Activated naive CD8-positive, alpha-beta T cell (primary cell): ENCODE data around the gene FUOM.
A peak's percentile ranks its signal among the peaks of the same experiment; 100 is the strongest.

Experiments used
- H3K27ac Mint-ChIP-seq: one replicate; pipeline ENCODE4 v1.8.0; 2021; ENCODE audit warnings: mixed read lengths
- H3K27me3 Mint-ChIP-seq: one replicate; pipeline ENCODE4 v1.8.0; 2021; ENCODE audit warnings: mixed read lengths
- H3K36me3 Mint-ChIP-seq: one replicate; pipeline ENCODE4 v1.8.0; 2021; ENCODE audit warnings: mixed read lengths
- H3K4me1 Mint-ChIP-seq: one replicate; pipeline ENCODE4 v1.8.0; 2021; ENCODE audit warnings: low read depth, mixed read lengths
- H3K4me3 Mint-ChIP-seq: one replicate; pipeline ENCODE4 v1.8.0; 2021; ENCODE audit warnings: mild to moderate bottlenecking, mixed read lengths
- H3K9me3 Mint-ChIP-seq: one replicate; pipeline ENCODE4 v1.8.0; 2021; ENCODE audit warnings: low read depth, mixed read lengths

FUOM gene

DNA sequence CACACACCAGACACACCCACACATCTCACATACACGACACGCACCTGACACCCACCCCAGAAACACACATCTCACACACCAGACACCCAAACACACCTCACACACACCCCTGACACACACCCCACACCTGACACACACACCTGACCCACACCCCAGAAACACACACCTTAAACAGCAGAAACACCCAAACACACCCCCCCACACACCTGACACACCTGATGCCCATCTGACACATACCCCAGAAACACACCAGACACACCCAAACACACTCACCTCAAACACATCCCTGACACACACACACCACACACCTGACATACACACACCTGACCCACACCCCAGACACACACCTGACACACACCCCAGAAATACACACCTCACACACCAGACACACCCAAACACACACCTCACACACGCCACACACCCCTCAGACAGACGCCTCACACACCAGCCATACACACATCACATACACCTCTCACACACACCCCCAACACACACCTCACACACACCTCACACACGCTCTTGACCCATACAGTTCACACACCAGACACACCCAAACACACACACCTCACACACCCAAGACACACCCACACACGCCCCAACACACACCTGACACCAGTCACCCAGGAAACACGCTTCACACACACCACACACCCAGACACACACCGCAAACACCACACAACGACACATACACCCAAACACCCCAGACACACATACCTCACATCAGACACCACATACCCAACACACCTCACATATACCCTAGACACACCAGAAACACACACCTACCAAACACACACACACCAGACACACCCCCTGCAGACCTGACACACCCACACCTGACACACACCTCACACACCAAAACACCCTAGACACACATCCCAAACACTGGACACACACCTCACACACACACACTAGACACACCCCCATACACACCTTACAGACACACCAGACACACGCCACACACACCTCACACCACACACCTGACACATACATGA lies 19.4 kb downstream of the FUOM start:
- H3K27me3 Mint-ChIP-seq = peaks cover 7% of the 10 kb centered on the region
- H3K27ac Mint-ChIP-seq = no peak overlapping the region
- no peaks in the 10 kb centered on the region for H3K36me3 Mint-ChIP-seq
- H3K9me3 Mint-ChIP-seq = no peaks in the 10 kb centered on the region
- no peak overlapping the region for H3K4me3 Mint-ChIP-seq
- peaks cover 5% of the 10 kb centered on the region for H3K4me1 Mint-ChIP-seq

- H3K4me3 Mint-ChIP-seq = no peak overlapping the region
- H3K27me3 Mint-ChIP-seq = peaks cover 4% of the 10 kb centered on the region
- H3K27ac Mint-ChIP-seq = no peak overlapping the region
These were observed 20.5 kb downstream of the FUOM start for GRCh38 chr10:133337370-133337725.

GRCh38 chr10:133336577-133337369 lies 21.0 kb downstream of the FUOM start, which contains the start of gene CALY:
Gene CALY, minus strand, starts transcription at chr10:133336896. Its CDS starts 7,907 bp downstream, at chr10:133328989.
- H3K27me3 Mint-ChIP-seq = peaks cover under 1% of the 10 kb centered on the region
- H3K4me3 Mint-ChIP-seq = peak within 1 kb of the TSS; percentile 65
- H3K27ac Mint-ChIP-seq = no peak within 1 kb of the TSS
- H3K36me3 Mint-ChIP-seq = no peaks in the 10 kb centered on the region
- H3K4me1 Mint-ChIP-seq = peaks cover 5% of the 10 kb centered on the region
- H3K9me3 Mint-ChIP-seq = no peaks in the 10 kb centered on the region

More at GRCh38 chr10:133337370-133337725, 20.5 kb downstream of the FUOM start:
- peaks cover 5% of the 10 kb centered on the region for H3K4me1 Mint-ChIP-seq
- H3K36me3 Mint-ChIP-seq = no peaks in the 10 kb centered on the region
- H3K9me3 Mint-ChIP-seq = no peaks in the 10 kb centered on the region

GRCh38 chr10:133336118-133336576 lies 21.7 kb downstream of the FUOM start:
- Mint-ChIP-seq H3K36me3 (no peaks in the 10 kb centered on the region), H3K4me1 (peaks cover 5% of the 10 kb centered on the region), H3K4me3 (no peak overlapping the region), H3K27ac (no peak overlapping the region), H3K9me3 (no peaks in the 10 kb centered on the region), H3K27me3 (no peaks in the 10 kb centered on the region)

GRCh38 chr10:133335246-133336117 lies 22.3 kb downstream of the FUOM start:
- H3K36me3 Mint-ChIP-seq = no peaks in the 10 kb centered on the region
- peak overlapping the region; percentile 65 for H3K4me3 Mint-ChIP-seq
- no peak overlapping the region for H3K27ac Mint-ChIP-seq
- peaks cover 5% of the 10 kb centered on the region for H3K4me1 Mint-ChIP-seq
- H3K9me3 Mint-ChIP-seq = no peaks in the 10 kb centered on the region
- no peaks in the 10 kb centered on the region for H3K27me3 Mint-ChIP-seq

GRCh38 chr10:133334503-133335245 lies 23.1 kb downstream of the FUOM start:
- Mint-ChIP-seq H3K9me3 (no peaks in the 10 kb centered on the region), H3K4me1 (peaks cover 8% of the 10 kb centered on the region), H3K36me3 (no peaks in the 10 kb centered on the region), H3K27ac (peak overlapping the region; percentile 46), H3K4me3 (peak overlapping the region; percentile 86), H3K27me3 (no peaks in the 10 kb centered on the region)

DNA sequence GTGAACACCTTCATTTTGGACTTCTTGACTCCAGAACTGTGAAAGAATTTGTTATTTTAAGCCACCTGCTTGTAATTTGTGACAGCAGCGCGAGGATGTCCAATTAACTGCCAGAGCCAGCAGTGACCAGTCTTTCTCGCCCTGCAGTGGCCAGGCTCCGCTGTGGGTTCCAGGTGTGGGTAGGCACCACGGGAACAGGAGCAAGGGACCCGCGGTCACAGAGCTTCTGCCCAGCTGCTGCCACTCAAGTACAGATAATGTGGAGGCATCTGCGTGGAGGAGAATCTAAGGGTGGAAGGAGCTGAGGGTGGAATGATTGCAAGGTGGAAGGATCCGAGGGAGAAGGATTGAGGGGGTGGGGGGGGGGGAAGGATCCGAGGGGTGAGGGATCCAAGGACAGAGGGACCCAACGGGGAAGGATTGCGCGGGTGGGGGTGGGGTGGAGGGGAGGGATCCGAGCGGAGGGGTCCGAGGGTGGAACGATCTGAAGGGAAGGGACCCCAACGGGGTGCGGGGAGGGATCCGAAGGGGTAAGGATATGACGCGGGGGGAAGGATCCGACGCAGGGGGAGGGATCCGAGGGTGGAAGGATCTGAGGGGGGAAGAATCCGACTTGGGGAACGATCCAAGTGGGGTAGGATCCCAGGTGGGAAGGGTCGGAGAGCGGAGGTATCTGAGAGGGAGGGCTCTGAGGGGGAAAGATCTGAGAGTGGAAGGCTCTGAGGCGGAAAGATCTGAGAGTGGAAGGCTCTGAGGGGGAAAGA lies 24.7 kb downstream of the FUOM start:
- Mint-ChIP-seq H3K27me3 (peaks cover 5% of the 10 kb centered on the region), H3K9me3 (no peaks in the 10 kb centered on the region), H3K27ac (no peak overlapping the region), H3K4me3 (no peak overlapping the region), H3K36me3 (no peaks in the 10 kb centered on the region), H3K4me1 (peaks cover 10% of the 10 kb centered on the region)

- Mint-ChIP-seq H3K4me1 (peaks cover 16% of the 10 kb centered on the region), H3K4me3 (no peak overlapping the region), H3K27me3 (peaks cover 11% of the 10 kb centered on the region), H3K36me3 (no peaks in the 10 kb centered on the region), H3K9me3 (no peaks in the 10 kb centered on the region), H3K27ac (no peak overlapping the region)
These were observed 28.2 kb downstream of the FUOM start for GRCh38 chr10:133329491-133330202.

DNA sequence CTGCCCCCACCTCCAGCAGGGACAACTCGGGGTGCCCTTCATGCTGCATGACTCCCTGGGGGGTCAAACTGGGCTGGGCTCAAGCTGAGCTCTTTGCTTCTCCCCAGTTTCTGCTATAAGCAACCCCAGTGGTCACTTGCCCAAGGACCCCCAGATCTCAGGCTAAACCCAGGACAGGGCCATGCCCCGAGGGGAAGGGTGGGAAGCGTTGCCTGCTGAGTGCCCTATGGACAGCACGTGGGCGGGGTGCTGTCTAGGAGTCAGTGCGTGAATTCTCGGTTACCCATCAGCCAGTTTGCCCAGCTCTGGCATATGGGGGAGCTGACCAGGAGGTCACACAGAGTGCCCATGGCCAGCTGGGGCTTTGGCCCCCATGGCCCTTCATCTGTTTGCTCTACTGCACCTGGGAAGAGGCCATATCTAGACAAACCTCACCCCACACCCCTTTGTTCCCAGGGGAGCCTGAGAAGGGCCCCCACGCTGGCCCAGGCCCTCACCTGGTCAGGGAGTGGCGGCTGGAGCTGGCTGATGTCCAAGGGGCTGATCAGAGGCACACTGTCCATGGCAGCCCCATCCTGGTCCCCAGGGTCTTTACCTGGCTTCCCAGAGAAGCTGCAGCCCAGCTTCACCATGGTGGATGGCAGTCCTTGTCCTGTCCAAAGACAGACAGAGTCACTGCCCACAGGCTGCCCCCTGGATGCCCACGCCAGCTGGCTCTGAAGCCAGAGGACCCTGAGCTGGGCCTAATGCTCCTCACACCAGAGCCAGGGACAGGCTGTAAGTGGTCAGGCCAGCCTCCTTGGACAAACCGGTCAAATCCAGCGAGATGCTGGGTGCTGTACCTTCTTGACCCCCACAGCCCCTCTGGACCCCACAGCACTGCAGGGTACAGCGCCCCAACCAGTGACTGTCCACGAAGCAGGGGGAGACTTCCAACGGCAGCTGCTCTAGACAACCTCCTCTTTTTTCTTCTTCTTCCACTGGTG lies 29.2 kb downstream of the FUOM start:
- H3K4me1 Mint-ChIP-seq = peaks cover 13% of the 10 kb centered on the region
- no peak overlapping the region for H3K27ac Mint-ChIP-seq
- no peak overlapping the region for H3K4me3 Mint-ChIP-seq
- no peaks in the 10 kb centered on the region for H3K36me3 Mint-ChIP-seq
- H3K9me3 Mint-ChIP-seq = no peaks in the 10 kb centered on the region
- H3K27me3 Mint-ChIP-seq = peaks cover 11% of the 10 kb centered on the region

- no peak overlapping the region for H3K4me3 Mint-ChIP-seq
- H3K4me1 Mint-ChIP-seq = peaks cover 13% of the 10 kb centered on the region
- no peak overlapping the region for H3K27ac Mint-ChIP-seq
- no peaks in the 10 kb centered on the region for H3K9me3 Mint-ChIP-seq
- peaks cover 11% of the 10 kb centered on the region for H3K27me3 Mint-ChIP-seq
- no peaks in the 10 kb centered on the region for H3K36me3 Mint-ChIP-seq
These were observed 30.0 kb downstream of the FUOM start for GRCh38 chr10:133327651-133328357.

DNA sequence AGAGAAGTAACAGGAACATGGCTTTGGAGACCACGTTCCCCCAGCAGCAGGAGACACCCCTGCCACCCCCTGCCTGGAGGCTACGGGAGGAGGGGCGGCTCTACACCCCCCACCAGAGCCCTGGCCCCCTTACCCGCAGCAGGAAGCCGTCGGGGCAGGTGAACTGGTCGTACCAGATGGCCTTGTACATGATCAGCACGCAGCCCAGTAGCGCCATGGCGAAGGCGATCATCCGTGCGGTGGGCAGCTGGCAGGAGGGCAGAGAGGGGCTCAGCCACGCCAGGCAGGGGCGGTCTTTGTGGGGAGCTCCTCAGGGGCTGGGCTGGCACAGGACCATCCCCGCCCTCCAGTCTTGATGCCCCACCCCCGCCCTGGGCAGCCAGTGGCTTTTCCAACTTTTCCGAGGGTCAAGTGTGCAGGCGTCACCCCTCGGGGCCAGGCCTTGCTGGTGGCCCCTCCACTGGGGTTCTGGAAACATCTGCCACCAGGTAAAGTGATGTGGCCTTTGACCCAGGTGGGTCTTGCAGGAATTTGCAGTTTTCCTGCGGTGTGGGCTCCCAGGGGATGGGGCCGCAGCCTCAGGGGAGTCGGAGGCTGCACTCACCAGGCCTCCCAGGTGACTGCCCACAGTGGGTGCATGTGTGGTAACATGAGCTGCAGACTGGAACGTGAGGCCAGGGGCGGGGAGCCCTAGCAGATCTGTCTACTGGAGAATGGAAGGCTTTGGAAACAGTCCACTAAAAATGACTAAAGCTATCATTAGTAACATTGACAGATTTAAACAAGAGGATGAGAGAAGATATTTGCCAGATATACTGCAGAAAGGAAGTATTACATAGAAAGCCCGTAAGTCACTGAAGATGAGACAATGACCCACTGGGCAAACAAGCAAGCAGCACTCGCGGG lies 30.8 kb downstream of the FUOM start:
- Mint-ChIP-seq H3K36me3 (no peaks in the 10 kb centered on the region), H3K4me3 (peak overlapping the region; percentile 34), H3K27ac (no peak overlapping the region), H3K27me3 (peaks cover 11% of the 10 kb centered on the region), H3K9me3 (no peaks in the 10 kb centered on the region), H3K4me1 (peaks cover 13% of the 10 kb centered on the region)
